VCaP (cell line): ENCODE results near the gene PKNOX1.
"Not testable (repeated sequence)": the region's sequence is repeated elsewhere in the genome, so short reads cannot be mapped to it uniquely, and the experiment has no call there.

Source experiments
- H3K27ac ChIP-seq: fragments of 450-650 bp; 2 replicates; pipeline ENCODE4 v1.5.1; 2017
- CTCF ChIP-seq: fragments of 450-650 bp; conservative IDR thresholded peaks from 2 replicates; pipeline ENCODE4 v1.5.1; 2017; ENCODE audit warnings: mild to moderate bottlenecking, moderate library complexity

The PKNOX1 gene

GRCh38 chr21:42973991-42974831 lies at the start of gene PKNOX1:
TSS of gene PKNOX1 (plus strand) at chr21:42974562. CDS start at chr21:43004382, 29,820 bp downstream.
- 0 out of 2 replicates have a peak, but pooled peaks have one; percentile 5 for TF ChIP-seq CTCF
- peak within 1 kb of the TSS; percentile 100 for H3K27ac ChIP-seq

GRCh38 chr21:42925114-42925926 lies 49.0 kb upstream of the PKNOX1 start, which contains the start of gene ERVH48-1:
TSS of gene ERVH48-1 (minus strand) at chr21:42925630. CDS start at chr21:42919006, 6,624 bp downstream.
- TF ChIP-seq CTCF = no peak
- peak within 1 kb of the TSS; percentile 86 for H3K27ac ChIP-seq

GRCh38 chr21:42927474-42928200 lies 46.7 kb upstream of the PKNOX1 start:
- not testable (repeated sequence) for H3K27ac ChIP-seq

- no peak for TF ChIP-seq CTCF
- H3K27ac ChIP-seq = no peak overlapping the region
Observed at GRCh38 chr21:42929969-42930368, 44.4 kb upstream of the PKNOX1 start.

GRCh38 chr21:42931560-42932235 lies 42.7 kb upstream of the PKNOX1 start:
- no peak for TF ChIP-seq CTCF
- H3K27ac ChIP-seq = no peak overlapping the region

GRCh38 chr21:42932378-42933136 lies 41.8 kb upstream of the PKNOX1 start:
- peak overlapping the region; percentile 49 for H3K27ac ChIP-seq

- H3K27ac ChIP-seq = peak overlapping the region; percentile 49
Observed at GRCh38 chr21:42933137-42933970, 41.0 kb upstream of the PKNOX1 start.

- peak overlapping the region; percentile 49 for H3K27ac ChIP-seq
Observed at GRCh38 chr21:42933973-42934372, 40.4 kb upstream of the PKNOX1 start.

GRCh38 chr21:42936360-42936759 lies 38.0 kb upstream of the PKNOX1 start:
- H3K27ac ChIP-seq = not testable (repeated sequence)

- not testable (repeated sequence) for H3K27ac ChIP-seq
Observed at GRCh38 chr21:42937034-42937940, 37.1 kb upstream of the PKNOX1 start.
